Measurements from ENCODE around the gene NBEA.

DNA sequence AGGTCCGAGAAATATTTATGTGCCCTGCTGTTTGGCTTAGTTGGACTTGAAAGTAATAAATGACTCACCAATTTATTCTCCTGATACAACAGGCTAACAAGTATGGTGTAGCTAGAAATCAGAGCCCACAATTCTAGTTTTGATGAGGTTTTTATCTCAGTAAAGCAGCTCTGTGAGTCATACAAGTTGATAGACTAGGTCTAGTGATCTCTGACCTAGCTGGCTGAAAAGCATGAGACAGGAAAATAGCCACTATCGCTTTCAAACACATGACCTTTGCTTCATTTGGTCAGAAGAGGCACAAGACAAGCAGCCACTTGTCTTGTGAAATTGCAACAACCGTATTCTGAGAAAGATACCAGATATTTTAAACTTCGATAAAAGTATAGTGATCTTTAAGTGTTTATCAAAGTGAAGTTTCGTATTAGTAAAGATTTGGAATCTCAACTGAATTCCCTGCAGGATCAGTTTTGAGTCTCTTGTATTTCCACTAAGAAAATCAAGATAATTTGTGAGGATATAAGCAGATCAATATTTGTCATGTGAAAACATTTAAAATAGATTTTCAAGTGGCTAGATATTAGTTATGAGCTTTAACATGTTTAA, 407.7 kb downstream of the NBEA start:
- TF ChIP-seq EZH2 (IDR thresholded peaks at IDR 0.05; ENCODE audit: borderline replicate concordance) (no peak), EZH2phosphoT487 (IDR thresholded peaks at IDR 0.05; ENCODE audit: low read depth, severe bottlenecking, unreplicated experiment) (no peak)
- TF ChIP-seq, protein P1, sequence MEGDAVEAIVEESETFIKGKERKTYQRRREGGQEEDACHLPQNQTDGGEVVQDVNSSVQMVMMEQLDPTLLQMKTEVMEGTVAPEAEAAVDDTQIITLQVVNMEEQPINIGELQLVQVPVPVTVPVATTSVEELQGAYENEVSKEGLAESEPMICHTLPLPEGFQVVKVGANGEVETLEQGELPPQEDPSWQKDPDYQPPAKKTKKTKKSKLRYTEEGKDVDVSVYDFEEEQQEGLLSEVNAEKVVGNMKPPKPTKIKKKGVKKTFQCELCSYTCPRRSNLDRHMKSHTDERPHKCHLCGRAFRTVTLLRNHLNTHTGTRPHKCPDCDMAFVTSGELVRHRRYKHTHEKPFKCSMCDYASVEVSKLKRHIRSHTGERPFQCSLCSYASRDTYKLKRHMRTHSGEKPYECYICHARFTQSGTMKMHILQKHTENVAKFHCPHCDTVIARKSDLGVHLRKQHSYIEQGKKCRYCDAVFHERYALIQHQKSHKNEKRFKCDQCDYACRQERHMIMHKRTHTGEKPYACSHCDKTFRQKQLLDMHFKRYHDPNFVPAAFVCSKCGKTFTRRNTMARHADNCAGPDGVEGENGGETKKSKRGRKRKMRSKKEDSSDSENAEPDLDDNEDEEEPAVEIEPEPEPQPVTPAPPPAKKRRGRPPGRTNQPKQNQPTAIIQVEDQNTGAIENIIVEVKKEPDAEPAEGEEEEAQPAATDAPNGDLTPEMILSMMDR (IDR thresholded peaks at IDR 0.05; ENCODE audit: poor library complexity) = no peak

Measured in hepatocyte (in vitro differentiated cells).